Stimulated activated CD8-positive, alpha-beta memory T cell treated with anti-CD3 and anti-CD28 coated beads, Interleukin-4, amount 100 ng/mL, for 24 hours (primary cell): Measurements from ENCODE around the gene FOXF2.

Experiments
- DNase-seq: peaks from one replicate; pipeline ENCODE4 v3.0.0-alpha.2; 2020; ENCODE audit warnings: low read depth

Gene FOXF2

DNA sequence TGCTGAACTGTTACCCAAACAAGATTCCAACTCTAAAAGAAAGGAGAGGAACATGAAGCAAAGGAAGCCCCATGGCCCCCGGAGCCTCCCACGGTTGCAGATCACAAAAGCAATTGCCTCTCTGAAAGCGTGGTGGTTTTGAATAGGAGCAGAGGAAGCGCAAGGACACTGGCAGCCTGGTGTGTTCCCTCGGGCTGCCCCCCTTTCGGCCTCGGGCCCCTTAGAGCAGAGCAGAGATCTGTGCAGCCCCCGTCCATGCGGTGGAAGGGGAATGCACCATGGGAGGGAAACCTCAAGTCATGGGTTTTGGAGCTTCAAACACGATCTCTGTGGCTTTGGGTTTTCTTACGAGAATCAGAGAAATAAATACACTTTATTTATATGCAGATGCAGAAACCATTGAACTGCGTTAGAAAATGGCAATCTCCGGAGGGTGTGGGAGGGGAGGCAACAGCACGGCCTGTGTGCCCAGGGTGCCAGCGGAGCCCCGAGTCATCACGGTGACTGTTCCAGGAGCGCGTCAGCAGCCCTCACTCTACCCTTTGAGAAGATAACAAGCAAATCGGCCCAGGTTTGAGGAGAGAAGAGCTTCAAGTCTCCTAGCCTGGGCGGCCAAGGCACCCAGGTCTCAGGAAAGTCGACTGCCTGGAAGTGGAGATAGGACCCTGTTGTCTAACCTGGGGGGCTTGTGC lies 20.5 kb downstream of the FOXF2 start:
- DNase-seq = no peak

GRCh38 chr6:1412901-1413300 lies 23.5 kb downstream of the FOXF2 start:
- no peak for DNase-seq

DNA sequence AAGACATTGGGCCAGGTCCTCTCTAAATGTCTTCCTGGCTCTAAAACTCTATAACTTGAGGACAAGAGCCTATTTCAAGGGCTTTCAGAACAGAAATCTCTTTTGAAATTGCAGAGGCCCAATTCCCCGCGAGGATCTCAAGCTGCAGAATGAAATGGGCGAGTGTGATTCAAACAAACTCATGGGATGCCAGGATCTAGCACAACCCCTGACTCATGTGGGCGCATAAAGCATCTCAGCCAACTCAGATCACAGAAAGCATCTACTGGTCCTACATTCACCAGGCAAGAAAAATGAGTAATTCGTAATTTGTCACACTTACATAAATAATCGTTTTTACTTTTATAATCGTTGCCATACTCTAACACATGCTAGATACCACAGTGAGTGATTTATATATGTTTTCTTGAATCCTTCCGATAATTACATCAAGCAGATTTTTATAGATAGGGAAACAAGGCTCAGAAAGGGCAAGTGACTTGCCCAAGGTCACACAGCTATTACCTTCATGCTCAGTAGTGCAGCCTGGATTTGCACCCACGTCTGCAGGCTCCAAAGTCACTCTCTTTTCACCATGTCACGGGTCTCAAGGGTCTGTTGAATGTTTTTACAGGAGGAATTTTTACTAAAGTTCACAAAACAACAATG lies 26.2 kb downstream of the FOXF2 start:
- DNase-seq = no peak

GRCh38 chr6:1416191-1416760 lies 26.9 kb downstream of the FOXF2 start:
- DNase-seq = no peak

GRCh38 chr6:1416820-1417219 lies 27.4 kb downstream of the FOXF2 start:
- no peak for DNase-seq

- no peak for DNase-seq
Observed at GRCh38 chr6:1417718-1418117, 28.3 kb downstream of the FOXF2 start.

DNA sequence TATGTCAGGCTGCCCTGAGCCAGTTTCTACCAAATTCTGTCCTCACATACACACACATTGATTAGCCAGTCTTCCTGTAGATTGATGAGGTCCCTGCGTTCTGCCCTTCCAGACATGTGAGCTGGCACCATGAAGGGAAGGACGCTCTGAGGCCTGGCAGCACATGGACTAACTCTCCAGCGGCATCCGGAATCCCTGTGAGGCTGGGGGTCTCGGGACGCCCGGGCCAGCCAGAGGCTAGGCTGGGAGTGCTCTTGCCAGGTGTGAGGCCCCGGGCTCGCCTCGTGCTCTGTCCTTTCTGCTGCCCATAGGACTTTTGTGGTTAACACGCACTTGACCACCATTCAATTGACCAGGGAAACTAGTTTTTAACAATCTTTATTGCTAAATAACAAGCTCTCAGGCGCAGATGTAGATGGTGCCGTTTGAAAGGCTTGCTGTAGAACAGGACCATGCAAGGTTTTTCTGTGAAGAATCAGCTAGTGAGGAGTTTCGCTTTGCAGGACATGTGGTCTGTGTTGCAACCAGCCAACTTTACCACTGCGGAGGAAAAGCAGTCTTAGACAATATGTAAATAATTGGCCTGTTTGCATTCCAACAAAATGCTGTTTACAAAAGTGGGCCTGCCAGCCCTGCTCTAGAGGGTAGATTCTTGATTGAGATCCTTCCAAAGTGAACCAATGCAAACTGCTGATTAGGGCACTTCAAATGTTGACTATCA lies 29.3 kb downstream of the FOXF2 start:
- no peak for DNase-seq

GRCh38 chr6:1420382-1420781 lies 31.0 kb downstream of the FOXF2 start:
- DNase-seq = no peak

DNA sequence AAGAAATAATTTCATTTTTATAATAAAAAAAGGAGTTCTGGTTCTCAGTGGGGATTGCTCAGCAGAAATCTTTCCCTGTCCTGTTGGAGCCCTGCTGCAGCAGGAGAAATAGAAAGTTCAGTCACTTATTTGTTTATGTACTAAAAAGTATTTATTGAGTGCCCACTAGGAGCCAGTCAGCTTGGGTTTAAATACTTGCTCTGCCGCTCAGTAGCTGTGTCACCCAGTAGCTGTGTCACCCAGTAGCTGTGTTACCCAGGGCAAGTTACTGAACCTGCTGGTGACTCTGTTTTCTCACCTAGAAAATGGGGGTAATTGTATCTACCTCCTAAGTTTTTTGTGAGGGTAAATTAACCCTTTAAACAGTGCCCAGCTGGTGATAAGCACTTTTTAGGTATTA lies 32.9 kb downstream of the FOXF2 start:
- DNase-seq = no peak

- no peak for DNase-seq
Observed at GRCh38 chr6:1423578-1423977, 34.2 kb downstream of the FOXF2 start.

DNA sequence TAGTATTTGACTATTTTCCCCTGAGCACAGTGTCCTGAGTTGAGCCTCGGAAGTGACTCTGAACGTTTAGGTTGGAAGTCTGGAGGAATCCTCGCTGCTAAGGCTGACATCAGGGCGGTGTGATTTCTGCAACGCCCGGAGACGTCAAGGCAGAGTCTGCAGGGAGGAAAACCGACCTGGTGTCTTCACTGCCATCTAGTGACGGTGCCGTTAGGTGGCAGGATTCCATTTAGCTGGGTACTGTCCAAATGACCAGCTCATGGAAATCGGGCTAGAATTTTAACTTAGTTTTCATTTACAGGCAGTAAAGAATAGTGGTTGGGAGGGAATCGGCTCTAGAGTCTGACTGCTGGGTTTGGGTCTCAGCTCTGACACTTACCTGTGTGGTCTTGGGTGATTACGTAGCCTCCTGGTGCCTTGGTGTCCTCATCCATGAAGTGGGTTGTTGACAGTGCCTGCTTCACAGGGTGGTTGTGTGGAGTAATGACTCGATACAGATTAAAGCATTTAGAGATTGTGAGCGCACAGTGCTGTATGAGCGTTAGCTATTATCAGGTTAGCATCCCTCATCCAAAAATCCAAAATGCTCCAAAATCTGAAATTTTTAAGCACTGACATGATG lies 35.0 kb downstream of the FOXF2 start:
- no peak for DNase-seq

DNA sequence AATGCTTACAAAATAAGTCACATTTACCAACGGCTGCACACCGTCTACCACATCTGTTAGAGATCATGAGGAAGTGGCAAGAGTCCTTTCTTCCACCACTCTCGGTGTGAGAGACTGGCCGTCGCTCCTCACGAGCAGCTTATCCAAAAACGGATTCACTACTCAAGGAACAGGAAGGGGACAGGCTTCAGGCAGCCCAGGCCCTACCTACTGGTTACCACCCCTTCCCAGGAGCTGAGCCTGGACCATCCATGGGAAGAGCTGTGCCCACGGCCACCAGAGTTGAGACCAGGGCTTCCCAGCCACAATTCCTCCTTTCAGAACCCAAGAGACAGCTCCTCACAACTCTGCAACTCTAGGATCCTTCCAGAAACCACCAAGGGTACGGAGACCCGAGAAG lies 37.0 kb downstream of the FOXF2 start:
- no peak for DNase-seq

DNA sequence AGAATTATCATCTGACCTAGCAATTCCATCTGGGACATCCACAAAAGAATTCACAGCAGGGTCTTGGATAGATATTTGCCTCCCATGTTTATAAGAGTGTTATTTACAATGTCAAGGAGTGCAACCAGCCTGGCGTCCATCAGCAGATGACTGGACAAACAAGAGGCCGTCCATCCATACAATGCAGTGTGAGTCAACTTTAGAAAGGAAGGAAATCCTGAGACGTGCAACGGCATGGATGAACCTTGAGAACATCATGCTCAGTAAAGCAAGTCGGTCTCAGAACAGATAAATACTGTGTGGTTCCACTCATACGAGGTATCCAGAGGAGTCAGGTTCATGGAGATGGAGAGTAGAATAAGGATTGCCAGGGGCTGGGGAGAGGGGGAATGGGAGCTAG lies 46.4 kb downstream of the FOXF2 start:
- no peak for DNase-seq

DNA sequence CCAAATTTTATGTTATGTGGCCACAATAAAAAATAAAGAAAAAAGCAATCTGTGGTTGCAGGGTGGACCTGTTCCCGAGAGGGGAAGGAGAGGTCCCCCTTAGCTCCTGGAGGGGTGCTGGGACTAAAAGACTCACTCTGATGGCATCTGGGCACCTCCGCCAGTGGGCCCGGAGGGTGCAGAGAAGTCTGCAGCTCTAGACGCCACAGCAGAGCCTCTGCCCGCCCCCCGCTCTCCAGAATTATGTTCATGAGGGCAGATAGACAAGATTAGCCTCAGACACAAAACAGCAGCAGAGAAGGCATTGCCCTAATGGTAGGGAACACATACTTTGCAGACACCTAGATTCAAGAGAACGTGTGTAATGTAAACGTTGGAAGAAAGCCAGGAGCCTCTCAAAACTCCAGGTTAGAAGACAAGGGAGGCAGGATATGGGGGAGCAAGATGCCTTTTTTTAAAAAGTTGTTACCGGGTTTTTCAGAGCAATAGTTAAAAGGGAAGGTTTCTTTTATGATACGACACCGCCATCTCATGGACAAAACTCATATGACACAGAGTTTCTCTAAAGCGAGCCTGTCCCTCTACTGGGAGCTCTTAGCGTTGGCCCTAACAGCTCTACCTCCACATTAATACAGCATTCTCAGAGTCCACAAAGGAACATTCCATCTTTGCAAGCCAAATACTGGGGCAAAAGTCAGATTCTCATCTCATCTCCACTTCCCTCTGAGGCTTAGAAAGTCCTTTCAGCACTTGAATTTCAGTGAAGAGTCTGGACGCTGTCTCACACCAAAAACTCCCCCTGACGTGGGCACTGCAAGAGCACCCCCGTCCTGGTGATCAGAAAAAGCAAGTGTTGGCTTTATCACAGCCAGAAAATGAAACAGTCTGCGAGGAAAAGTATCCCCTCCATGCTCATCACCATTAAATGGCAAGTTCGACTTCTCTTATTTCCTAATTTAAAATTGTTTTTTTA lies 47.2 kb downstream of the FOXF2 start:
- DNase-seq = no peak

DNA sequence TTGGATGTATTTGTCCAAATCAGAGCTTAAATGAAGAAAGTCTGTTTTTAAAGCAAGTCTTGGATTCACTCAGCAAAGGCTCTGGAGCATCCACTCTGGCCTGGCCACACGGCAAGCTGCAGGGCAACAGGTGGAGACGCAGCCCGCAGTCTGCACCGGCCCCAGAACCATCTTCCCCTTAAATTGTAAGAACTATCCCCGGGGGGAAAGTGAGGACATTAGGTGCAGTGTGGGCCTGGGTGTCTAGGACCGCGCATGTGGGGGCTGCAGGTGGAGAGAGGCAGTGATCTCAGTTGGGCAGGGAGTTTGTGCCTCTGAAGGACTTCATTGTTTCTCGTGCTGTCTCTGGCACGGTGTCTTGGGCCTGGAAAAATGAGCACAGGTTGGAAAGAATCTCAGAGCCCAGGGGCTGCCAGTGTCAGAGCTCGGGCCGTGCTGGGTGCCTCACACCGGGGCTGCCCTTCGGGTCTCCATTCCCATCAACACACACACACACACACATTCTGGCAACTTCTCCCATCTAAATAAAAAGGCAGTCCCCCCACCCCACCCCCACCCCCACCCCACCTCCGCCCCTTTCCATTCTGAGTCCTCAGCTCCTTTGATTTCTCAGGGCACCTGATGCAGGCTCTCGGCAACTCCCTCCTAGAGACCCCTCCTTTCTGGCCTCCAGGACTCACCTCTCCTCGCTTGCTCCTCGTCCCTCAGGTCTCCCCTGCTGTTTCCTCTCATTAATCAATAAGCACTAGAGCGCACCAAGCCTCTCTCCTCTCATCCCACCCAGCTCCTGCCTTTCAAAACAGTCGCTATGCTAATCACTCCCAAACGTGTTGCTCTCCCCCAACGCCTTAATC lies 48.4 kb downstream of the FOXF2 start:
- no peak for DNase-seq

- DNase-seq = no peak
Observed at GRCh38 chr6:1438471-1438881, 49.1 kb downstream of the FOXF2 start.

DNA sequence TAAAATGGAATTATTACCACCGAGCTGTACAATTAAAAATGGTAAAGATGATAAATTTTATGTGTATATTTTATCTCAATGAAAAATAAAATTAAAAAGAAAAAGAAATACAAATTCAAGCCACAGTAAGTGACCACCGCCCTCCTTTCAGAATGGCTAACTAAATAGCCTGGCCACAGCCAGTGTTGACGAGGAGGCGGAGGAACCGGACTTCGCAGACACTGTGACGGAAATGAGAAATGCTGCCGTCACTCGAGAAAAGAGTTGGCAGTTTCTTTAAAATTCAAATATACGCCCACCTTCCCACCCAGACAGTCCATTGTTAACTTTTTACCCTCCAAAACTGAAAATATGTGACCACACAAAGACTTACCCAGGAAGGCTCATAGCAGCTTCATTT lies 50.0 kb downstream of the FOXF2 start:
- DNase-seq = no peak

- no peak for DNase-seq
Observed at GRCh38 chr6:1442929-1443328, 53.6 kb downstream of the FOXF2 start.
